Mesenteric fat pad (tissue), 1 donor: ENCODE data around the gene RBL2. TPM values are rescaled to one million over a fixed set of nuclear protein-coding genes. Genes with fewer than 3 reads are reported as not detected.
"Not testable (repeated sequence)": the region's sequence is repeated elsewhere in the genome, so short reads cannot be mapped to it uniquely, and the experiment has no call there.

ENCODE experiments used
- DNase-seq: peaks from one replicate; pipeline ENCODE4 v3.0.0-alpha.2; 2020; ENCODE audit warnings: low spot score
- total RNA-seq: library from RNA; stranded (reverse); fragmentation: NEBNext Ultra II Directional; extraction: Animal tissue kit (Norgen Biotek cat#: 25700); gene quantifications from one replicate; pipeline ENCODE4 v1.2.1, GENCODE V29; 2021
- donor health status: DM: yes; HTN: yes; CAD: no.

Gene RBL2
- total RNA-seq, 1 donor from 2014 or later, result 60.0 TPM

- no peak for DNase-seq
Observed at GRCh38 chr16:53506254-53506653, 72.0 kb downstream of the RBL2 start.

- DNase-seq, result no peak
Observed at GRCh38 chr16:53507464-53508179, 73.4 kb downstream of the RBL2 start.

GRCh38 chr16:53509906-53510703 is 75.8 kb downstream of the RBL2 start:
- no peak for DNase-seq

- DNase-seq, result no peak
Observed at GRCh38 chr16:53510704-53511070, 76.4 kb downstream of the RBL2 start.

- no peak for DNase-seq
Observed at GRCh38 chr16:53511084-53511402, 76.8 kb downstream of the RBL2 start.

GRCh38 chr16:53511403-53512280 is 77.4 kb downstream of the RBL2 start:
- no peak for DNase-seq

- DNase-seq, result not testable (repeated sequence)
Observed at GRCh38 chr16:53512795-53513194, 78.5 kb downstream of the RBL2 start.

GRCh38 chr16:53515259-53515658 is 81.0 kb downstream of the RBL2 start:
- DNase-seq, result no peak

GRCh38 chr16:53515811-53516210 is 81.5 kb downstream of the RBL2 start:
- no peak for DNase-seq

- no peak for DNase-seq
Observed at GRCh38 chr16:53517851-53518250, 83.6 kb downstream of the RBL2 start.

GRCh38 chr16:53518550-53519416 is 84.5 kb downstream of the RBL2 start:
- no peak for DNase-seq

- DNase-seq, result no peak
Observed at GRCh38 chr16:53519417-53520091, 85.3 kb downstream of the RBL2 start.

- no peak for DNase-seq
Observed at GRCh38 chr16:53523126-53523804, 89.0 kb downstream of the RBL2 start.

- DNase-seq, result no peak
Observed at GRCh38 chr16:53523971-53524548, 89.8 kb downstream of the RBL2 start.

GRCh38 chr16:53528797-53529196 is 94.5 kb downstream of the RBL2 start:
- DNase-seq, result no peak

- DNase-seq, result no peak
Observed at GRCh38 chr16:53529513-53529912, 95.2 kb downstream of the RBL2 start.

GRCh38 chr16:53530046-53530445 is 95.8 kb downstream of the RBL2 start:
- DNase-seq, result no peak

- no peak for DNase-seq
Observed at GRCh38 chr16:53530741-53531140, 96.5 kb downstream of the RBL2 start.

GRCh38 chr16:53534206-53534605 is 99.9 kb downstream of the RBL2 start:
- no peak for DNase-seq
